HepG2 (cell line): ENCODE results near the gene GAS2L1. TPM values are rescaled to one million over a fixed set of nuclear protein-coding genes. Genes with fewer than 3 reads are reported as not detected.

Experiments
- ATAC-seq: fragments of 200-7000 bp; cut with Tn5 transposase; 3 replicates; pipeline ENCODE4 v1.9.1; 2020; ENCODE audit warnings: mild to moderate bottlenecking, moderate library complexity
- BruUV-seq: library from RNA; stranded (reverse); fragments of 400-500 nt; replicated peaks from 2 replicates; lab custom pipeline; 2021; lab: Mats Ljungman, UMichigan
- CTCF ChIA-PET: fragments of 300-600 bp; formaldehyde crosslinking; extraction: SDS; loops from one replicate; lab custom pipeline; 2021; ENCODE audit warnings: low total read pairs, inconsistent platforms, low intra/inter-chr PET ratio; lab: Yijun Ruan, JAX
- POLR2A ChIA-PET: fragments of 350-600 bp; sonication (Branson Sonifier 250); formaldehyde crosslinking; loops from one replicate; lab custom pipeline; 2020; ENCODE audit warnings: antibody characterized with exemption, inconsistent platforms; lab: Yijun Ruan, JAX
- DNase-seq: peaks from one replicate; pipeline ENCODE4 v3.0.0-alpha.2; 2015; ENCODE audit warnings: low spot score
- FAIRE-seq: peaks from 3 replicates; lab custom pipeline; 2011; peaks lifted over from hg19 to GRCh38; lab: Jason Lieb, UNC
- H2AFZ ChIP-seq: one replicate; pipeline ENCODE4 v1.6.1; 2011; ENCODE audit warnings: low read length, inconsistent platforms
- H3K27ac ChIP-seq: fragments of 300-600 bp; 3 replicates; pipeline ENCODE4 v1.8.0; 2011; ENCODE audit warnings: mixed run types, mild to moderate bottlenecking, mixed read lengths, low read length, inconsistent platforms; ENCODE audit not compliant: insufficient read depth; ENCODE audit errors: extremely low read length
- H3K27me3 ChIP-seq, 2 experiments: fragments of 200-600 bp in 1 of 2; 2 replicates in 1 of 2; 3 replicates in 1 of 2; pipeline versions ENCODE4 v1.6.0 to v1.8.0; 2011; ENCODE audit warnings: low read length in 2 of 2, mild to moderate bottlenecking in 2 of 2, moderate library complexity in 2 of 2, inconsistent platforms in 1 of 2; ENCODE audit not compliant: insufficient read depth in 2 of 2, control insufficient read depth in 1 of 2
- H3K36me3 ChIP-seq, 2 experiments: fragments of 200-600 bp in 1 of 2; replicated peaks in 1 of 2; 2 replicates in 1 of 2; 3 replicates in 1 of 2; pipeline versions ENCODE4 v1.5.1 to v1.8.0; 2011; ENCODE audit warnings: low read length in 2 of 2, inconsistent platforms in 1 of 2; ENCODE audit not compliant: insufficient read depth in 2 of 2, control insufficient read depth in 1 of 2
- H3K4me1 ChIP-seq: 2 replicates; pipeline ENCODE4 v1.5.1; 2012; ENCODE audit warnings: low read length, inconsistent platforms; ENCODE audit not compliant: insufficient read depth
- H3K4me2 ChIP-seq: 2 replicates; pipeline ENCODE4 v1.6.0; 2011; ENCODE audit warnings: low read depth, low read length, inconsistent platforms
- H3K4me3 ChIP-seq, 3 experiments: fragments of 200-600 bp in 1 of 3; sonication (generic), shearing (Covaris generic) in 1 of 3; replicated peaks in 1 of 3; 2 replicates each; pipeline ENCODE4 v1.5.1; 2011 to 2016; ENCODE audit warnings: low read length in 3 of 3, inconsistent platforms in 2 of 3, low read depth in 2 of 3, mild to moderate bottlenecking in 2 of 3, control low read depth in 1 of 3, mixed read lengths in 1 of 3; ENCODE audit not compliant: insufficient read depth in 1 of 3
- H3K79me2 ChIP-seq: one replicate; pipeline ENCODE4 v1.6.1; 2011; ENCODE audit warnings: low read length, inconsistent platforms; ENCODE audit not compliant: insufficient read depth
- H3K9ac ChIP-seq: 2 replicates; pipeline ENCODE4 v1.6.0; 2011; ENCODE audit warnings: mild to moderate bottlenecking, low read depth, low read length, inconsistent platforms; ENCODE audit not compliant: insufficient read depth
- H3K9me3 ChIP-seq: 2 replicates; pipeline ENCODE4 v1.5.1; 2012; ENCODE audit warnings: mild to moderate bottlenecking, low read length
- H4K20me1 ChIP-seq: 2 replicates; pipeline ENCODE4 v1.6.0; 2011; ENCODE audit warnings: inconsistent platforms, mild to moderate bottlenecking, low read length, moderate library complexity; ENCODE audit not compliant: insufficient read depth
- AGO2 ChIP-seq: fragments of 200-400 bp; formaldehyde crosslinking; optimal IDR thresholded peaks from 2 replicates; pipeline ENCODE3; 2017; ENCODE audit warnings: mild to moderate bottlenecking, low read depth, low read length, moderate library complexity
- EP300 ChIP-seq, 3 experiments: sonication (generic) in 1 of 3; formaldehyde crosslinking in 1 of 3; IDR thresholded peaks; 2 replicates each; pipeline versions ENCODE4 v1.5.1 to v1.6.1; 2011 to 2020; ENCODE audit warnings: low read depth in 2 of 3, low read length in 2 of 3, borderline replicate concordance in 1 of 3, improper control_type of control experiment in 1 of 3, mild to moderate bottlenecking in 1 of 3, missing genetic modification reagents in 1 of 3, moderate library complexity in 1 of 3
- POLR2A ChIP-seq, 2 experiments: IDR thresholded peaks; 2 replicates each; pipeline ENCODE4 v1.6.1; 2011; ENCODE audit warnings: low read depth in 2 of 2, low read length in 2 of 2, mild to moderate bottlenecking in 1 of 2, moderate library complexity in 1 of 2; ENCODE audit not compliant: insufficient read depth in 1 of 2
- POLR2AphosphoS2 ChIP-seq: IDR thresholded peaks from 2 replicates; pipeline ENCODE4 v1.6.1; 2011; ENCODE audit warnings: low read depth, low read length, improper control_type of control experiment
- POLR2AphosphoS5 ChIP-seq: IDR thresholded peaks from 2 replicates; pipeline ENCODE4 v1.6.1; 2012; ENCODE audit warnings: low read depth, low read length
- RBFOX2 ChIP-seq: fragments of 200-400 bp; formaldehyde crosslinking; IDR thresholded peaks from 2 replicates; pipeline ENCODE4 v1.6.1; 2017; ENCODE audit warnings: low read depth, mild to moderate bottlenecking, low read length
- SOX5 ChIP-seq: IDR thresholded peaks from 2 replicates; pipeline ENCODE4 v1.6.1; 2016; ENCODE audit warnings: borderline replicate concordance
- WGBS: methylation state at CpG from one replicate; pipeline ENCODE4 v1.1.6; 2017; ENCODE audit warnings: low lambda C conversion rate; 5-methylcytosine and 5-hydroxymethylcytosine counted together
- in situ Hi-C: cut with HindIII; loops from 2 replicates; pipeline ENCODE4 v1.10.0; 2017; ENCODE audit warnings: low pct_unique_long_range_greater_than_20kb; ENCODE audit not compliant: extremely low pct_ligation_motif_present
- intact Hi-C: fragments of 100-400 bp; cut with micrococcal nuclease; formaldehyde crosslinking; loops from one replicate; pipeline ENCODE4 v1.10.0; 2022; ENCODE audit not compliant: unreplicated experiment
- polyA plus RNA-seq, 8 experiments: library from polyadenylated mRNA; depleted of rRNA in 3 of 8; stranded (reverse) in 7 of 8; unstranded in 1 of 8; fragments of >200 nt; fragmentation: Illumina TruSeq in 4 of 8; extraction: Trizol in 4 of 8; gene quantifications; 2 replicates each; pipeline versions ENCODE4 v1.2.1 to v1.2.3, GENCODE V29; 2011 to 2016; ENCODE audit warnings: low read depth in 4 of 8, missing spikeins in 1 of 8, mixed read lengths in 1 of 8; ENCODE audit not compliant: insufficient read depth in 1 of 8
- total RNA-seq, 5 experiments: library from RNA; depleted of rRNA; stranded (reverse); fragments of >200 nt; fragmentation: Illumina TruSeq; extraction: Trizol; gene quantifications; 2 replicates each; pipeline ENCODE4 v1.2.3, GENCODE V29; 2016; ENCODE audit warnings: low read depth in 1 of 5
- TF ChIP-seq, protein P1 (sequence below): sonication (generic); formaldehyde crosslinking; IDR thresholded peaks from 2 replicates; pipeline ENCODE4 v1.4.0; 2020; ENCODE audit warnings: missing genetic modification reagents, borderline replicate concordance

Gene GAS2L1
- total and polyA plus RNA-seq, 2 of the 13 experiments (the other 11 are each of a cell fraction or from before 2014, with no cell fraction given) = 1.8 to 3.3 TPM

DNA sequence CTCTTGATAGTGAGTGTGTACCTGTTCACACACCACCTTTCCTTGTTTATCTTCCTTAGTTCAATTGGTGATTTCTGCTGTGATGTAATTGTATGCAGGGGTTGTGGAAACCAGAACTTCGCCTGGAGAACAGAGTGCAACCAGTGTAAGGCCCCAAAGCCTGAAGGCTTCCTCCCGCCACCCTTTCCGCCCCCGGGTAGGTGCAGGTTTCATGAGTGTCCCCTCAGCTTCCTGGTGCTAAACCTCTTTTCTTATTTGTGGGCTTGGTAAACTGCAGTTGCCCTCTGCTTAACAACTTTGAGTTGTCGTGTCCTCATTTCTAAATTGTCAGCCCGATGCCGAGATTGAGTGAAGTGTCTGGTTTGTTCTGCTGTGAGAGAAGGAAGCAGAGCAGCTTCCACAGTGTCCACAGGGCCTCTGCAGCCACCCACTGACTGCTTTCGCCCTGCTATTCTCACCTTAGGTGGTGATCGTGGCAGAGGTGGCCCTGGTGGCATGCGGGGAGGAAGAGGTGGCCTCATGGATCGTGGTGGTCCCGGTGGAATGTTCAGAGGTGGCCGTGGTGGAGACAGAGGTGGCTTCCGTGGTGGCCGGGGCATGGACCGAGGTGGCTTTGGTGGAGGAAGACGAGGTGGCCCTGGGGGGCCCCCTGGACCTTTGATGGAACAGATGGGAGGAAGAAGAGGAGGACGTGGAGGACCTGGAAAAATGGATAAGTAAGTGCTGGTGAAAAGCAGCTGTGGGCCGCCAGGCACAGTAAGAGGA lies 7.1 kb upstream of the GAS2L1 start (continued):
- TF ChIP-seq POLR2AphosphoS5 (peak; percentile 13; the same call in 1 of the 2 replicates), AGO2 (peak; percentile 84)

DNA sequence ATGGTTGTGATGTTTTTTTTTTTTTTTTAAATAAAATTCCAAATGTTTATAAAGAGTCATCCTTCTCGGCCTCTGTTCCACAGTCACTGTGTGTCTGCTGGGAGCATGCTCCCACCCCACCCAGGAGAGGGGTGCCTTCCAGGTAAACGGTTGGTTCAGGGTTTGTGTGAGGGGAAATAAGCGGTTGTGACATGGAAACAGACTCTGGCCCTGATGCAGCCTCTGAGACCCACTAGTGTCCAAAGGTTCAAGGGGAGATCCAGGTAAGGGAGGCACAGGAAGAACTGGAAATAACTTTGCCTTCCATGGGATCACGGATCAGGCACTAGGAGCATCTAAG lies 6.0 kb upstream of the GAS2L1 start:
- Histone ChIP-seq H4K20me1 (0 out of 2 replicates have a peak, but pooled peaks cover 9% of the 10 kb centered on the region), H3K4me1 (peaks cover 22% of the 10 kb centered on the region), H3K27ac (no peak overlapping the region), H3K9me3 (no peaks in the 10 kb centered on the region), H3K36me3 (peaks cover 28 to 42% of the 10 kb centered on the region in 2 experiments), H3K4me3 (no peak overlapping the region), H2AFZ (no peak overlapping the region), H3K27me3 (no peaks in the 10 kb centered on the region), H3K9ac (no peak overlapping the region), H3K79me2 (no peaks in the 10 kb centered on the region), H3K4me2 (no peak overlapping the region)
- in situ Hi-C loops (no loop called here), intact Hi-C loops (no loop called here)
- ATAC-seq (no peak), DNase-seq (no peak), FAIRE-seq (no peak)
- no TSS peak for BruUV-seq
- TF ChIP-seq POLR2AphosphoS2 (peak; percentile 92), RBFOX2 (0 out of 2 replicates have a peak, but pooled peaks have one; percentile 31), POLR2A (IDR thresholded peaks at IDR 0.05; ENCODE audit: insufficient read depth in 1 of 2, low read depth in 2 of 2, low read length in 2 of 2) (peak in 1 of 2 experiments; percentile 32; a peak in 1 of 4 replicates), SOX5 (CRISPR knock-in tag) (no peak), EP300 (IDR thresholded peaks at IDR 0.05; ENCODE audit: low read depth in 2 of 2, low read length in 2 of 2) (no peak), EP300 (CRISPR knock-in tag; IDR thresholded peaks at IDR 0.05; ENCODE audit: borderline replicate concordance) (0 out of 2 replicates have a peak, but pooled peaks have one; percentile 18)
- TF ChIP-seq, protein P1, sequence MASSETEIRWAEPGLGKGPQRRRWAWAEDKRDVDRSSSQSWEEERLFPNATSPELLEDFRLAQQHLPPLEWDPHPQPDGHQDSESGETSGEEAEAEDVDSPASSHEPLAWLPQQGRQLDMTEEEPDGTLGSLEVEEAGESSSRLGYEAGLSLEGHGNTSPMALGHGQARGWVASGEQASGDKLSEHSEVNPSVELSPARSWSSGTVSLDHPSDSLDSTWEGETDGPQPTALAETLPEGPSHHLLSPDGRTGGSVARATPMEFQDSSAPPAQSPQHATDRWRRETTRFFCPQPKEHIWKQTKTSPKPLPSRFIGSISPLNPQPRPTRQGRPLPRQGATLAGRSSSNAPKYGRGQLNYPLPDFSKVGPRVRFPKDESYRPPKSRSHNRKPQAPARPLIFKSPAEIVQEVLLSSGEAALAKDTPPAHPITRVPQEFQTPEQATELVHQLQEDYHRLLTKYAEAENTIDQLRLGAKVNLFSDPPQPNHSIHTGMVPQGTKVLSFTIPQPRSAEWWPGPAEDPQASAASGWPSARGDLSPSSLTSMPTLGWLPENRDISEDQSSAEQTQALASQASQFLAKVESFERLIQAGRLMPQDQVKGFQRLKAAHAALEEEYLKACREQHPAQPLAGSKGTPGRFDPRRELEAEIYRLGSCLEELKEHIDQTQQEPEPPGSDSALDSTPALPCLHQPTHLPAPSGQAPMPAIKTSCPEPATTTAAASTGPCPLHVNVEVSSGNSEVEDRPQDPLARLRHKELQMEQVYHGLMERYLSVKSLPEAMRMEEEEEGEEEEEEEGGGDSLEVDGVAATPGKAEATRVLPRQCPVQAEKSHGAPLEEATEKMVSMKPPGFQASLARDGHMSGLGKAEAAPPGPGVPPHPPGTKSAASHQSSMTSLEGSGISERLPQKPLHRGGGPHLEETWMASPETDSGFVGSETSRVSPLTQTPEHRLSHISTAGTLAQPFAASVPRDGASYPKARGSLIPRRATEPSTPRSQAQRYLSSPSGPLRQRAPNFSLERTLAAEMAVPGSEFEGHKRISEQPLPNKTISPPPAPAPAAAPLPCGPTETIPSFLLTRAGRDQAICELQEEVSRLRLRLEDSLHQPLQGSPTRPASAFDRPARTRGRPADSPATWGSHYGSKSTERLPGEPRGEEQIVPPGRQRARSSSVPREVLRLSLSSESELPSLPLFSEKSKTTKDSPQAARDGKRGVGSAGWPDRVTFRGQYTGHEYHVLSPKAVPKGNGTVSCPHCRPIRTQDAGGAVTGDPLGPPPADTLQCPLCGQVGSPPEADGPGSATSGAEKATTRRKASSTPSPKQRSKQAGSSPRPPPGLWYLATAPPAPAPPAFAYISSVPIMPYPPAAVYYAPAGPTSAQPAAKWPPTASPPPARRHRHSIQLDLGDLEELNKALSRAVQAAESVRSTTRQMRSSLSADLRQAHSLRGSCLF (CRISPR knock-in tag) = no peak
- ChIA-PET CTCF (no interaction called here), POLR2A (no interaction called here)
- WGBS = 94% methylated on average over 4 of the region's 4 CpGs
